PC-9 (cell line): Measurements from ENCODE around the gene WBP2NL. TPM values are rescaled to one million over a fixed set of nuclear protein-coding genes. Genes with fewer than 3 reads are reported as not detected.

ENCODE experiments used
- BruUV-seq: library from RNA; stranded (reverse); fragments of 400-500 nt; replicated peaks from 2 replicates; lab custom pipeline; 2021; lab: Mats Ljungman, UMichigan
- CTCF ChIA-PET: fragments of 300-600 bp; sonication (Branson Sonifier 250); formaldehyde crosslinking; loops from one replicate; lab custom pipeline; 2022; ENCODE audit warnings: antibody characterized with exemption; lab: Charles Lee
- POLR2A ChIA-PET: fragments of 300-600 bp; sonication (Branson Sonifier 250); formaldehyde crosslinking; loops from one replicate; lab custom pipeline; 2022; ENCODE audit warnings: antibody characterized with exemption; ENCODE audit not compliant: unreplicated experiment; lab: Charles Lee
- DNase-seq, 2 experiments: peaks; one replicate each; pipeline versions ENCODE4 v3.0.0 to v3.0.0-alpha.2; 2015 to 2022; ENCODE audit warnings: mixed read lengths in 1 of 2
- H2AFZ ChIP-seq: fragments of 200-600 bp; sonication (generic); 2 replicates; pipeline ENCODE4 v1.8.1; 2017; ENCODE audit warnings: antibody characterized with exemption
- H3F3A ChIP-seq: fragments of 200-600 bp; sonication (generic); 2 replicates; pipeline ENCODE4 v1.8.1; 2017; ENCODE audit warnings: antibody characterized with exemption, mild to moderate bottlenecking, low read depth; ENCODE audit not compliant: insufficient read depth
- H3K27ac ChIP-seq: fragments of 200-600 bp; sonication (generic); 2 replicates; pipeline ENCODE4 v1.6.1; 2016; ENCODE audit warnings: mixed run types
- H3K27me3 ChIP-seq: fragments of 200-600 bp; sonication (generic); 2 replicates; pipeline ENCODE4 v1.6.1; 2016; ENCODE audit warnings: low read depth, mixed run types; ENCODE audit not compliant: insufficient read depth
- H3K36me3 ChIP-seq: fragments of 200-600 bp; sonication (generic); 2 replicates; pipeline ENCODE4 v1.6.1; 2016; ENCODE audit warnings: low read depth, mixed run types
- H3K4me1 ChIP-seq: fragments of 200-600 bp; sonication (generic); replicated peaks from 2 replicates; pipeline ENCODE4 v1.6.1; 2016; ENCODE audit warnings: mixed run types; ENCODE audit not compliant: insufficient read depth
- H3K4me2 ChIP-seq: fragments of 200-600 bp; sonication (generic); 2 replicates; pipeline ENCODE4 v1.6.1; 2017; ENCODE audit warnings: mixed run types
- H3K4me3 ChIP-seq: fragments of 200-600 bp; sonication (generic); 2 replicates; pipeline ENCODE4 v1.6.1; 2016; ENCODE audit warnings: mixed run types
- H3K79me2 ChIP-seq: fragments of 200-600 bp; sonication (generic); 2 replicates; pipeline ENCODE4 v1.6.1; 2017; ENCODE audit warnings: low read depth, mixed run types
- H3K9me2 ChIP-seq: fragments of 200-600 bp; sonication (generic); 2 replicates; pipeline ENCODE4 v1.8.1; 2017; ENCODE audit warnings: mild to moderate bottlenecking; ENCODE audit not compliant: insufficient read depth
- H3K9me3 ChIP-seq: fragments of 200-600 bp; sonication (generic); 2 replicates; pipeline ENCODE4 v1.8.1; 2016; ENCODE audit warnings: low read depth; ENCODE audit not compliant: insufficient read depth
- H4K20me1 ChIP-seq: fragments of 200-600 bp; sonication (generic); 2 replicates; pipeline ENCODE4 v1.8.1; 2017; ENCODE audit not compliant: insufficient read depth
- EZH2 ChIP-seq: fragments of 200-600 bp; sonication (generic); IDR thresholded peaks from 2 replicates; pipeline ENCODE4 v1.8.0; 2017; ENCODE audit warnings: antibody characterized with exemption, low read depth
- intact Hi-C: fragments of 100-400 bp; cut with micrococcal nuclease; formaldehyde crosslinking; loops from one replicate; pipeline ENCODE4 v1.10.0; 2022; ENCODE audit not compliant: unreplicated experiment
- total RNA-seq: library from RNA; stranded (reverse); gene quantifications from 2 replicates; pipeline ENCODE4 v1.2.3, GENCODE V29; 2021
- TF ChIP-seq, protein P1 (sequence below): fragments of 200-600 bp; sonication (generic); conservative IDR thresholded peaks from 2 replicates; pipeline ENCODE4 v1.6.1; 2017; ENCODE audit warnings: mixed run types, antibody characterized with exemption, mild to moderate bottlenecking, moderate library complexity

The WBP2NL gene
- total RNA-seq, 1 experiment from 2014 or later, result 7.1 TPM

DNA sequence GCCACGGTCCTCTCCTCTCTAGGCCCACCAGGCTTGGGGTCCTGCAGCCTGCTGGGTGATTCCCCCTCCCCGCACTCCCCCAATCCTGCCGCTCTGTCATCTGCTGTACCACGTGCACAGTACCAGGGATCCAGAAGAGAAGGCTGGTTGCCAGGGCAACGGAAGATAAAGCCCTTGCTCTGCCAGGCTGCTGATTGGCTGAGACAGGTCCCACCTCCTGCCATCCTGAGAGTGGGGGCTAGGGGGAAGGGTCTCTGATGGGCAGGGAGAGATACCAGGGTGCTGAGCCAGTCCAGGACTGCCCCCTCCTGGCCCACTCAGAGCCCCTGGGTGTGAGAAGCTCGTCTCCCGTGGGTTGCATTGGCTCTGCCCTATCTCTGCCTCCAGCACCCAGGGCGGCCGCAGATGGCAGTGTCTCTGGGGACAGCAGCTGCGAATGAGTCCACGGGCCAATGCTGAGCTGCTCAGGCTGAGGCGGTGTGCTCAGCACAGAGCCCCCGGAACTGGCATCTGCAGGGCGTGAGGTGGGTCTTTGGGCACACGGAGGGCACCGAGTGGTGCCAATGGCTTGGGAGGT lies 46.6 kb upstream of the WBP2NL start, which contains the start of gene SMIM45:
Gene SMIM45 (plus strand): TSS at position 253 of the 577 bp plus-strand sequence.
- Histone ChIP-seq H3K27me3 (no peaks in the 10 kb centered on the region), H3K36me3 (no peaks in the 10 kb centered on the region), H4K20me1 (no peaks in the 10 kb centered on the region), H3K79me2 (no peaks in the 10 kb centered on the region), H3K9me2 (no peaks in the 10 kb centered on the region), H3K4me1 (peaks cover 7% of the 10 kb centered on the region), H3K27ac (no peak within 1 kb of the TSS), H2AFZ (no peak within 1 kb of the TSS), H3F3A (no peaks in the 10 kb centered on the region), H3K4me3 (no peak within 1 kb of the TSS), H3K9me3 (no peaks in the 10 kb centered on the region), H3K4me2 (no peak within 1 kb of the TSS)
- DNase-seq, result no peak
- TF ChIP-seq, protein P1, sequence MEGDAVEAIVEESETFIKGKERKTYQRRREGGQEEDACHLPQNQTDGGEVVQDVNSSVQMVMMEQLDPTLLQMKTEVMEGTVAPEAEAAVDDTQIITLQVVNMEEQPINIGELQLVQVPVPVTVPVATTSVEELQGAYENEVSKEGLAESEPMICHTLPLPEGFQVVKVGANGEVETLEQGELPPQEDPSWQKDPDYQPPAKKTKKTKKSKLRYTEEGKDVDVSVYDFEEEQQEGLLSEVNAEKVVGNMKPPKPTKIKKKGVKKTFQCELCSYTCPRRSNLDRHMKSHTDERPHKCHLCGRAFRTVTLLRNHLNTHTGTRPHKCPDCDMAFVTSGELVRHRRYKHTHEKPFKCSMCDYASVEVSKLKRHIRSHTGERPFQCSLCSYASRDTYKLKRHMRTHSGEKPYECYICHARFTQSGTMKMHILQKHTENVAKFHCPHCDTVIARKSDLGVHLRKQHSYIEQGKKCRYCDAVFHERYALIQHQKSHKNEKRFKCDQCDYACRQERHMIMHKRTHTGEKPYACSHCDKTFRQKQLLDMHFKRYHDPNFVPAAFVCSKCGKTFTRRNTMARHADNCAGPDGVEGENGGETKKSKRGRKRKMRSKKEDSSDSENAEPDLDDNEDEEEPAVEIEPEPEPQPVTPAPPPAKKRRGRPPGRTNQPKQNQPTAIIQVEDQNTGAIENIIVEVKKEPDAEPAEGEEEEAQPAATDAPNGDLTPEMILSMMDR, result no peak
- no peak for TF ChIP-seq EZH2
- intact Hi-C loops, result no loop called here
- BruUV-seq, result no TSS peak
- ChIA-PET POLR2A (interaction anchor here (0.6 kb wide), 1 partner anchor 225 kb away, joined by 5 read pairs; no protein-coding TSS in a partner anchor), CTCF (no interaction called here)

DNA sequence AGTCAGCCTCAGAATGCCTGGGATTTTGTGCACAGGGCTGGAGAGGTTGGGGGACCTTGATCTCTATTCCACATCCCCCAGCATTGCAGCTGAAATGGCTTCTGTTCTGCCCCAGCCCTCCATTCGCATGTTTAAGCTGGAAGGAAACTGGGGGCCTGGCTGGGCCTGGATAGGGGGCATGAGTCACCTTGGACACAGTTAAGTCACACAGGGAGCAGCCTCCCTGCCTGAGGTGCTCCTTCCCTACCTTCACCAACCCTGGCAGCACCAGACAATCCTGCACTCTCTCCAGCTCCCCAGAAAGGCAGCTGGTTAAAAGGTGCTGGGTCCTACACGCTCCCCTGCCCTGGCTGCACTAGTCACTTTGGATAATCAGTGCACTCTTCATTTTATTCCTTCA lies 45.9 kb upstream of the WBP2NL start:
- TF ChIP-seq EZH2, result no peak
- TF ChIP-seq, protein P1, result no peak
- peaks cover 1% of the 10 kb centered on the region; the same call in 1 of the 2 replicates for H3K4me1 ChIP-seq
- H3K36me3 ChIP-seq, result no peaks in the 10 kb centered on the region
- H3K27ac ChIP-seq, result no peak overlapping the region
- POLR2A ChIA-PET, result no interaction called here
- intact Hi-C loops, result no loop called here
- H3K9me3 ChIP-seq, result no peaks in the 10 kb centered on the region
- no peaks in the 10 kb centered on the region for H3K9me2 ChIP-seq
- no peak for DNase-seq
- H4K20me1 ChIP-seq, result no peaks in the 10 kb centered on the region
- H3K79me2 ChIP-seq, result no peaks in the 10 kb centered on the region
- no peaks in the 10 kb centered on the region for H3K27me3 ChIP-seq
- H3K4me3 ChIP-seq, result no peak overlapping the region
- no peak overlapping the region for H3K4me2 ChIP-seq
- no TSS peak for BruUV-seq
- CTCF ChIA-PET, result no interaction called here
- no peak overlapping the region for H2AFZ ChIP-seq
- no peaks in the 10 kb centered on the region for H3F3A ChIP-seq

DNA sequence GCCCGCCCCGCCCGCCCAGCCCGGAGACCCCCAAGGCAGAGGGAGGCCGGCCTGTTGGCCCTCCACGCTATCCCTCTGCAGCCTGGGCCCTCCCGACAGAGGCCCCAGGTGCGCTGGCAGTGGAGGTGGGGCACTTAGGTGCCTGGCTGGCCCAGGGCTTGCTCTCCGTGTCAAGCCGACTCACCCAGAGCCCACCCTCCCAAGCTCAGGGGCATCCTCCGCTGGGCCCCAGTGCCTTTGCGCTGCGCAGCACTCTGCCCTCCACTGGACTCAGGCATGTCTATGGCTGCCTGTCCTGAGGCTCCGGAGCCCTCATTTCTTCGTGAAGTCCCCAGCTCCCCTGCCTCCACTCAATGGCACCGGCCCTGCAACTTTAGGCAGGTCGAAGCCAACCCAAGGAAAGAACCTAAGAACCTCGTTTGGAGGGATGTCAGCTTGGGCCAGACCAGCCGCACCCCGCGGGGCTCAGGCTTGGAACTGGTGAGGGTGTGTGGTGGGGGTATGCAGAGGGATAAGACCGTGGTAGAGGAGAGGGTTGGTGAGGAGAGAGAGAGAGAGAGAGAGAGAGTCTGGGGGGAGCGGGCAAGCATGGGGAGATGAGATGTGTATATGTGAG lies 40.5 kb upstream of the WBP2NL start:
- Histone ChIP-seq H3F3A (no peaks in the 10 kb centered on the region), H3K4me1 (no peaks in the 10 kb centered on the region), H3K9me3 (no peaks in the 10 kb centered on the region), H2AFZ (no peak overlapping the region), H3K27me3 (no peaks in the 10 kb centered on the region), H3K27ac (no peak overlapping the region), H3K4me2 (peak overlapping the region; percentile 28; the same call in 1 of the 2 replicates), H3K4me3 (no peak overlapping the region), H3K36me3 (no peaks in the 10 kb centered on the region), H3K79me2 (no peaks in the 10 kb centered on the region), H4K20me1 (no peaks in the 10 kb centered on the region), H3K9me2 (no peaks in the 10 kb centered on the region)
- POLR2A ChIA-PET, result no interaction called here
- CTCF ChIA-PET, result interaction anchor here (0.6 kb wide), 3 partner anchors 25 to 414 kb away, joined by 3 to 7 read pairs (median 4); partner anchors contain the start of gene POLR3H
- TF ChIP-seq, protein P1, result peak; percentile 35; the same call in 1 of the 2 replicates
- TF ChIP-seq EZH2, result no peak
- no TSS peak for BruUV-seq
- intact Hi-C loops, result no loop called here
- DNase-seq, result no peak
